HEK293T (cell line): ENCODE measurements around the gene KLF1.

Experiments
- BHLHE40 ChIP-seq: fragments of 450-650 bp; IDR thresholded peaks from 2 replicates; pipeline ENCODE4 v1.6.1; 2016; ENCODE audit warnings: mild to moderate bottlenecking, moderate library complexity, borderline replicate concordance
- ELF4 ChIP-seq: fragments of 450-650 bp; IDR thresholded peaks from 2 replicates; pipeline ENCODE4 v1.6.1; 2017; ENCODE audit warnings: antibody characterized with exemption
- FOXA1 ChIP-seq: fragments of 450-650 bp; IDR thresholded peaks from 2 replicates; pipeline ENCODE4 v1.6.1; 2016; ENCODE audit warnings: mild to moderate bottlenecking
- FOXK2 ChIP-seq: fragments of 450-650 bp; IDR thresholded peaks from 2 replicates; pipeline ENCODE4 v1.6.1; 2016; ENCODE audit warnings: mild to moderate bottlenecking
- FOXM1 ChIP-seq: fragments of 450-650 bp; IDR thresholded peaks from 2 replicates; pipeline ENCODE4 v1.6.1; 2017; ENCODE audit warnings: mild to moderate bottlenecking, borderline replicate concordance
- HDGF ChIP-seq: fragments of 450-650 bp; IDR thresholded peaks from 2 replicates; pipeline ENCODE4 v1.6.1; 2017; ENCODE audit warnings: antibody characterized with exemption, borderline replicate concordance
- L3MBTL2 ChIP-seq: fragments of 450-650 bp; conservative IDR thresholded peaks from 2 replicates; pipeline ENCODE4 v1.6.1; 2016; ENCODE audit warnings: mild to moderate bottlenecking
- LEF1 ChIP-seq: fragments of 450-650 bp; IDR thresholded peaks from 2 replicates; pipeline ENCODE4 v1.6.1; 2017; ENCODE audit warnings: mild to moderate bottlenecking, borderline replicate concordance
- SP1 ChIP-seq: fragments of 450-650 bp; IDR thresholded peaks from 2 replicates; pipeline ENCODE4 v1.6.1; 2017
- SUZ12 ChIP-seq: fragments of 450-650 bp; IDR thresholded peaks from 2 replicates; pipeline ENCODE4 v1.6.1; 2016; ENCODE audit warnings: mild to moderate bottlenecking
- ZNF384 ChIP-seq: fragments of 450-650 bp; IDR thresholded peaks from 2 replicates; pipeline ENCODE4 v1.6.1; 2016
- TF ChIP-seq, protein P1 (sequence below): fragments of 450-650 bp; IDR thresholded peaks from 2 replicates; pipeline ENCODE4 v1.6.1; 2016

DNA sequence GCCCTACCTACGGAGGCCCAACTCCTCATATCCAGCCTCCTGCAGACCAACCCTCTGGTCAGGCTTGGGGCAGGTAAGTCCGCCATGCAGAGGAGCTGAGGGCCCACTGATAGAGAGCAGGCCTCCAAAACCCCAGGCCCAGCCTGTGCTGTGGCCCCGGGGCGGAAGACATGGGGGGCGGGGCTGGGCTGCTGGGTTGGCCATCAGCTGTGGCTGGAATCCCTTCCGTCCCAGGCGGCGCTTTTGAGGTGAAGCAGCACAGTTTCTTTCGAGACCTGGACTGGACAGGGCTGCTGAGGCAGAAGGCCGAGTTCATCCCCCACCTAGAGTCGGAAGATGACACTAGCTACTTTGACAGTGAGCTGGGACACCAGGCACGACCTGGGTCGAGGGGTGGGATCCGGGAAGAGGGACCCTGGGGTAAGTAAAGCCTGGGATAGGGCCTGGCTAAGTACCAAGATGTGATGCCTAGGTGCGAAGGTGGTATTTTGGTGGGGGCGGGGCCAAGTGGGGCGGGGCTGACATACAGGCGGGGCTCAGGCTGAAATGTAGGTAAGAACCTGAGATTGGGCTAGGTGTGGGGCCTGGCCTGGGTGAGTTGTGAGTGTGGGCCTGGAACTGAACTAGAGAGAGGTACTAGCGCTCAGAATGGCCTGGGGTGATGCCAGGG lies 21.1 kb downstream of the KLF1 start:
- TF ChIP-seq SP1 (no peak), FOXK2 (no peak), FOXA1 (no peak), BHLHE40 (no peak), ZNF384 (no peak), LEF1 (no peak), ELF4 (no peak), FOXM1 (no peak), SUZ12 (no peak), L3MBTL2 (no peak), HDGF (no peak)
- TF ChIP-seq, protein P1, sequence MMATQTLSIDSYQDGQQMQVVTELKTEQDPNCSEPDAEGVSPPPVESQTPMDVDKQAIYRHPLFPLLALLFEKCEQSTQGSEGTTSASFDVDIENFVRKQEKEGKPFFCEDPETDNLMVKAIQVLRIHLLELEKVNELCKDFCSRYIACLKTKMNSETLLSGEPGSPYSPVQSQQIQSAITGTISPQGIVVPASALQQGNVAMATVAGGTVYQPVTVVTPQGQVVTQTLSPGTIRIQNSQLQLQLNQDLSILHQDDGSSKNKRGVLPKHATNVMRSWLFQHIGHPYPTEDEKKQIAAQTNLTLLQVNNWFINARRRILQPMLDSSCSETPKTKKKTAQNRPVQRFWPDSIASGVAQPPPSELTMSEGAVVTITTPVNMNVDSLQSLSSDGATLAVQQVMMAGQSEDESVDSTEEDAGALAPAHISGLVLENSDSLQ, result no peak
